ENCODE results near the gene GXYLT1. TPM values are rescaled to one million over a fixed set of nuclear protein-coding genes. Genes with fewer than 3 reads are reported as not detected.
A peak's percentile ranks its signal among the peaks of the same experiment; 100 is the strongest.

Gene GXYLT1
- total and polyA plus RNA-seq, 9 of the 15 experiments (the other 6 are each of a cell fraction or from before 2014, with no cell fraction given): 1.4 to 9.3 (median 5.5) TPM

GRCh38 chr12:42144158-42144407 is 591 bp downstream of the GXYLT1 start:
- Histone ChIP-seq H3K4me2 (ENCODE audit: insufficient read depth, low read length) (peak overlapping the region; percentile 84), H3K36me3 (ENCODE audit: control insufficient read depth, insufficient read depth, low read length) (no peaks in the 10 kb centered on the region), H3K27ac (ENCODE audit: extremely low read depth, low read depth, low read length) (peak overlapping the region; percentile 74; the same call in 2 of the 3 replicates), H4K20me1 (replicated peaks; ENCODE audit: control insufficient read depth, insufficient read depth, low read length) (peaks cover 13% of the 10 kb centered on the region), H3K9me3 (replicated peaks; ENCODE audit: control insufficient read depth, insufficient read depth, low read depth, low read length) (no peaks in the 10 kb centered on the region), H3K9ac (ENCODE audit: insufficient read depth in 1 of 2, low read depth in 2 of 2, low read length in 2 of 2) (peak overlapping the region; percentile 60 to 94), H3K4me1 (replicated peaks in 1 of 2; ENCODE audit: control insufficient read depth in 2 of 2, insufficient read depth in 2 of 2, low read length in 2 of 2) (peaks cover 13 to 23% of the 10 kb centered on the region in 2 experiments; a peak in 4 of 5 replicates), H3K79me2 (ENCODE audit: control insufficient read depth, insufficient read depth, low read length) (peaks cover 24% of the 10 kb centered on the region), H2AFZ (ENCODE audit: low read depth, low read length) (peak overlapping the region; percentile 98), H3K27me3 (ENCODE audit: control insufficient read depth in 2 of 2, insufficient read depth in 2 of 2, low read length in 2 of 2) (no peaks in the 10 kb centered on the region), H3K4me3 (peak overlapping the region; percentile 67), H3K9me1 (ENCODE audit: control insufficient read depth, insufficient read depth, low read length) (no peaks in the 10 kb centered on the region)
- WGBS (ENCODE audit: insufficient coverage, low coverage, missing lambda C conversion rate): under 1% methylated on average over 18 of the region's 21 CpGs
- BruUV-seq (replicated peaks): no TSS peak
- ChIA-PET POLR2A (interaction anchor here (1.3 kb wide), 1 partner anchor 11 kb away, joined by 9 read pairs; no protein-coding TSS in a partner anchor), CTCF (ENCODE audit: low intra/inter-chr PET ratio) (no interaction called here)
- in situ Hi-C loops (cut with MboI): loop anchor here (25.0 kb wide), 1 partner anchor 418 kb away; no protein-coding TSS in a partner anchor
- DNase-seq (ENCODE audit: extremely low read depth in 1 of 4, low spot score in 3 of 4) (peak; percentile 20 to 39 (median 28)), FAIRE-seq (no peak), ATAC-seq (no peak; the same call in 2 of the 3 replicates)
- intact Hi-C loops (cut with micrococcal nuclease): loop anchor here (2.0 to 5.0 kb wide), 3 partner anchors 47 to 183 kb away; partner anchors contain the start of genes PPHLN1, YAF2 and ZCRB1
- no peak for TF ChIP-seq DACH1 (IDR thresholded peaks at IDR 0.05; ENCODE audit: partially characterized antibody)
- no peak for TF ChIP-seq ZNF695 (CRISPR knock-in tag; IDR thresholded peaks at IDR 0.05)
- no peak for TF ChIP-seq EP400 (IDR thresholded peaks at IDR 0.05)
- no peak for TF ChIP-seq XRCC4 (IDR thresholded peaks at IDR 0.05; ENCODE audit: extremely low read depth, insufficient read depth, insufficient read length)
- TF ChIP-seq ARID4B (CRISPR knock-in tag; IDR thresholded peaks at IDR 0.05): 0 out of 2 replicates have a peak, but pooled peaks have one; percentile 3
- TF ChIP-seq GMEB1 (CRISPR knock-in tag; IDR thresholded peaks at IDR 0.05): no peak
- no peak for TF ChIP-seq ZNF146 (CRISPR knock-in tag; IDR thresholded peaks at IDR 0.05; ENCODE audit: unreplicated experiment)
- peak; percentile 29; the same call in 1 of the 2 replicates for TF ChIP-seq ZBTB7A (IDR thresholded peaks at IDR 0.05; ENCODE audit: borderline replicate concordance, control insufficient read depth, low read depth, low read length)
- no peak for TF ChIP-seq ILK (tag; IDR thresholded peaks at IDR 0.05; ENCODE audit: borderline replicate concordance, low read depth)
- TF ChIP-seq SMARCA5 (IDR thresholded peaks at IDR 0.05): no peak
- TF ChIP-seq ZNF282 (CRISPR knock-in tag; IDR thresholded peaks at IDR 0.05): no peak
- TF ChIP-seq BRCA1 (IDR thresholded peaks at IDR 0.05): no peak
- TF ChIP-seq BRCA1 (CRISPR knock-in tag; IDR thresholded peaks at IDR 0.05): no peak
- no peak for TF ChIP-seq BRD4 (IDR thresholded peaks at IDR 0.05)
- TF ChIP-seq SAP30 (IDR thresholded peaks at IDR 0.05; ENCODE audit: borderline replicate concordance, insufficient read depth, low read depth, low read length, poor library complexity, severe bottlenecking): peak; percentile 23
- TF ChIP-seq SUPT5H (IDR thresholded peaks at IDR 0.05): no peak
- no peak for TF ChIP-seq ZFP30 (CRISPR knock-in tag; IDR thresholded peaks at IDR 0.05; ENCODE audit: borderline replicate concordance)
- TF ChIP-seq ZNF699 (CRISPR knock-in tag; IDR thresholded peaks at IDR 0.05; ENCODE audit: insufficient replicate concordance): no peak
- no peak for TF ChIP-seq GATAD2A (IDR thresholded peaks at IDR 0.05)
- TF ChIP-seq RHOXF2B (CRISPR knock-in tag; conservative IDR thresholded peaks at IDR 0.05): no peak
